ENCODE data around the gene TMEM176B. TPM values are rescaled to one million over a fixed set of nuclear protein-coding genes. Genes with fewer than 3 reads are reported as not detected.

Gene TMEM176B
- total RNA-seq, 1 experiment from 2014 or later, result 0.42 TPM

- CTCF ChIA-PET, result interaction anchor here (2.2 kb wide), 1 partner anchor 30 kb away, joined by 5 read pairs; no protein-coding TSS in a partner anchor
- BruUV-seq (replicated peaks), result no TSS peak
- intact Hi-C loops (cut with micrococcal nuclease), result no loop called here
Observed at GRCh38 chr7:150748376-150748775, 51.8 kb downstream of the TMEM176B start.

GRCh38 chr7:150746921-150747320 is 53.2 kb downstream of the TMEM176B start:
- CTCF ChIA-PET, result no interaction called here
- Mint-ChIP-seq H3K27ac (ENCODE audit: low read depth, unreplicated experiment) (no peak overlapping the region), H3K4me1 (ENCODE audit: insufficient read depth, unreplicated experiment) (no peaks in the 10 kb centered on the region), H3K4me3 (ENCODE audit: unreplicated experiment) (no peak overlapping the region), H3K36me3 (ENCODE audit: insufficient read depth, unreplicated experiment) (no peaks in the 10 kb centered on the region), H3K27me3 (ENCODE audit: insufficient read depth, unreplicated experiment) (peaks cover 9% of the 10 kb centered on the region), H3K9me3 (ENCODE audit: unreplicated experiment) (no peaks in the 10 kb centered on the region)
- no peak for DNase-seq (ENCODE audit: unreplicated experiment)
- no TSS peak for BruUV-seq (replicated peaks)
- POLR2A ChIA-PET, result no interaction called here
- TF ChIP-seq CTCF (IDR thresholded peaks at IDR 0.05; ENCODE audit: unreplicated experiment), result no peak
- intact Hi-C loops (cut with micrococcal nuclease), result no loop called here

More at GRCh38 chr7:150748376-150748775, 51.8 kb downstream of the TMEM176B start:
- Mint-ChIP-seq H3K36me3 (ENCODE audit: insufficient read depth, unreplicated experiment) (no peaks in the 10 kb centered on the region), H3K27ac (ENCODE audit: low read depth, unreplicated experiment) (no peak overlapping the region), H3K9me3 (ENCODE audit: unreplicated experiment) (no peaks in the 10 kb centered on the region), H3K4me1 (ENCODE audit: insufficient read depth, unreplicated experiment) (no peaks in the 10 kb centered on the region), H3K4me3 (ENCODE audit: unreplicated experiment) (no peak overlapping the region), H3K27me3 (ENCODE audit: insufficient read depth, unreplicated experiment) (peaks cover 9% of the 10 kb centered on the region)
- no peak for TF ChIP-seq CTCF (IDR thresholded peaks at IDR 0.05; ENCODE audit: unreplicated experiment)
- DNase-seq (ENCODE audit: unreplicated experiment), result no peak
- POLR2A ChIA-PET, result interaction anchor here (0.5 kb wide), 1 partner anchor 35 kb away, joined by 4 read pairs; no protein-coding TSS in a partner anchor

GRCh38 chr7:150745876-150746275 is 54.3 kb downstream of the TMEM176B start:
- BruUV-seq (replicated peaks), result no TSS peak
- no peaks in the 10 kb centered on the region for H3K4me1 Mint-ChIP-seq (ENCODE audit: insufficient read depth, unreplicated experiment)
- POLR2A ChIA-PET, result no interaction called here
- CTCF ChIA-PET, result interaction anchor here (0.6 to 1.4 kb wide), 6 partner anchors 10 to 1740 kb away, joined by 3 to 5 read pairs (median 4); no protein-coding TSS in a partner anchor
- no peak overlapping the region for H3K4me3 Mint-ChIP-seq (ENCODE audit: unreplicated experiment)
- H3K9me3 Mint-ChIP-seq (ENCODE audit: unreplicated experiment), result no peaks in the 10 kb centered on the region
- TF ChIP-seq CTCF (IDR thresholded peaks at IDR 0.05; ENCODE audit: unreplicated experiment), result no peak
- no peaks in the 10 kb centered on the region for H3K36me3 Mint-ChIP-seq (ENCODE audit: insufficient read depth, unreplicated experiment)
- H3K27me3 Mint-ChIP-seq (ENCODE audit: insufficient read depth, unreplicated experiment), result peaks cover 9% of the 10 kb centered on the region
- intact Hi-C loops (cut with micrococcal nuclease), result no loop called here
- H3K27ac Mint-ChIP-seq (ENCODE audit: low read depth, unreplicated experiment), result no peak overlapping the region
- DNase-seq (ENCODE audit: unreplicated experiment), result no peak

GRCh38 chr7:150745086-150745485 is 55.1 kb downstream of the TMEM176B start:
- no peak for DNase-seq (ENCODE audit: unreplicated experiment)
- H3K4me1 Mint-ChIP-seq (ENCODE audit: insufficient read depth, unreplicated experiment), result peaks cover 4% of the 10 kb centered on the region
- H3K27me3 Mint-ChIP-seq (ENCODE audit: insufficient read depth, unreplicated experiment), result peaks cover 9% of the 10 kb centered on the region
- ChIA-PET CTCF (interaction anchor here (0.5 to 1.4 kb wide), 5 partner anchors 10 to 393 kb away, joined by 3 to 5 read pairs (median 3); no protein-coding TSS in a partner anchor), POLR2A (no interaction called here)
- H3K36me3 Mint-ChIP-seq (ENCODE audit: insufficient read depth, unreplicated experiment), result no peaks in the 10 kb centered on the region
- no TSS peak for BruUV-seq (replicated peaks)
- no peaks in the 10 kb centered on the region for H3K9me3 Mint-ChIP-seq (ENCODE audit: unreplicated experiment)
- intact Hi-C loops (cut with micrococcal nuclease), result no loop called here
- H3K27ac Mint-ChIP-seq (ENCODE audit: low read depth, unreplicated experiment), result no peak overlapping the region
- H3K4me3 Mint-ChIP-seq (ENCODE audit: unreplicated experiment), result no peak overlapping the region
- TF ChIP-seq CTCF (IDR thresholded peaks at IDR 0.05; ENCODE audit: unreplicated experiment), result no peak

All from MCF 10A (cell line).